ENCODE data around the gene ALCAM.

ALCAM gene

GRCh38 chr3:105459566-105460290, 93.0 kb downstream of the ALCAM start:
- peak in 2 of 42 donors; percentile 10 to 21 for DNase-seq
- intact Hi-C loops (cut with DNase I): no loop called here

GRCh38 chr3:105463620-105464019, 96.9 kb downstream of the ALCAM start:
- intact Hi-C loops (cut with DNase I): no loop called here
- no peak for DNase-seq

GRCh38 chr3:105465251-105465853, 98.6 kb downstream of the ALCAM start:
- DNase-seq: no peak
- intact Hi-C loops (cut with DNase I): no loop called here

- peak in 2 of 42 donors; percentile 22 to 38 for DNase-seq
- intact Hi-C loops (cut with DNase I): no loop called here
These were observed 99.4 kb downstream of the ALCAM start for GRCh38 chr3:105466072-105466471.

GRCh38 chr3:105466495-105467404, 100.0 kb downstream of the ALCAM start:
- DNase-seq: no peak
- intact Hi-C loops (cut with DNase I): no loop called here

- intact Hi-C loops (cut with DNase I): no loop called here
- no peak for DNase-seq
These were observed 104.1 kb downstream of the ALCAM start for GRCh38 chr3:105470851-105471250.

- intact Hi-C loops (cut with DNase I): no loop called here
- DNase-seq: no peak
These were observed 107.0 kb downstream of the ALCAM start for GRCh38 chr3:105473521-105474223.

- intact Hi-C loops (cut with DNase I): no loop called here
- no peak for DNase-seq
These were observed 114.1 kb downstream of the ALCAM start for GRCh38 chr3:105480768-105481167.

- DNase-seq: no peak
- intact Hi-C loops (cut with DNase I): no loop called here
These were observed 116.8 kb downstream of the ALCAM start for GRCh38 chr3:105483476-105483875.

GRCh38 chr3:105490045-105490444, 123.3 kb downstream of the ALCAM start:
- no peak for DNase-seq
- intact Hi-C loops (cut with DNase I): no loop called here

- DNase-seq: no peak
- intact Hi-C loops (cut with DNase I): no loop called here
These were observed 126.7 kb downstream of the ALCAM start for GRCh38 chr3:105493305-105493892.

GRCh38 chr3:105495021-105495420, 128.3 kb downstream of the ALCAM start:
- no peak for DNase-seq
- intact Hi-C loops (cut with DNase I): no loop called here

GRCh38 chr3:105496343-105496742, 129.6 kb downstream of the ALCAM start:
- intact Hi-C loops (cut with DNase I): no loop called here
- peak in 1 of 42 donors; percentile 15 for DNase-seq

GRCh38 chr3:105497386-105497785, 130.7 kb downstream of the ALCAM start:
- intact Hi-C loops (cut with DNase I): no loop called here
- DNase-seq: no peak

- intact Hi-C loops (cut with DNase I): no loop called here
- DNase-seq: no peak
These were observed 133.3 kb downstream of the ALCAM start for GRCh38 chr3:105499961-105500360.

GRCh38 chr3:105502333-105502732, 135.6 kb downstream of the ALCAM start:
- intact Hi-C loops (cut with DNase I): no loop called here
- DNase-seq: peak in 4 of 42 donors; percentile 12 to 51 (median 30)

GRCh38 chr3:105503191-105503593, 136.5 kb downstream of the ALCAM start:
- DNase-seq: no peak
- intact Hi-C loops (cut with DNase I): no loop called here

- intact Hi-C loops (cut with DNase I): no loop called here
- peak in 4 of 42 donors; percentile 12 to 62 (median 24) for DNase-seq
These were observed 137.8 kb downstream of the ALCAM start for GRCh38 chr3:105504440-105504951.

- intact Hi-C loops (cut with DNase I): no loop called here
- DNase-seq: peak in 1 of 42 donors; percentile 18
These were observed 138.5 kb downstream of the ALCAM start for GRCh38 chr3:105505170-105505569.

Data from head of caudate nucleus (tissue), 42 donors.